Calu3 (cell line): ENCODE results near the gene KNG1. TPM values are rescaled to one million over a fixed set of nuclear protein-coding genes. Genes with fewer than 3 reads are reported as not detected.

Source experiments
- BruUV-seq: library from RNA; stranded (reverse); fragments of 400-500 nt; replicated peaks from 2 replicates; lab custom pipeline; 2021; lab: Mats Ljungman, UMichigan
- CTCF ChIA-PET: fragments of 300-600 bp; sonication (Branson Sonifier 250); formaldehyde crosslinking; loops from one replicate; lab custom pipeline; 2022; ENCODE audit warnings: antibody characterized with exemption; lab: Charles Lee
- DNase-seq: peaks from one replicate; pipeline ENCODE4 v3.0.0; 2022
- H3K27ac Mint-ChIP-seq: one replicate; pipeline ENCODE4 v1.8.0; 2022; ENCODE audit warnings: mixed read lengths; ENCODE audit not compliant: unreplicated experiment
- H3K27me3 Mint-ChIP-seq: one replicate; pipeline ENCODE4 v1.8.0; 2022; ENCODE audit warnings: mixed read lengths; ENCODE audit not compliant: unreplicated experiment
- H3K36me3 Mint-ChIP-seq: one replicate; pipeline ENCODE4 v1.8.0; 2022; ENCODE audit warnings: mild to moderate bottlenecking, moderate library complexity, mixed read lengths; ENCODE audit not compliant: insufficient read depth, unreplicated experiment
- H3K4me1 Mint-ChIP-seq: one replicate; pipeline ENCODE4 v1.8.0; 2022; ENCODE audit warnings: mild to moderate bottlenecking, low read depth, mixed read lengths; ENCODE audit not compliant: unreplicated experiment
- H3K4me3 Mint-ChIP-seq: one replicate; pipeline ENCODE4 v1.8.0; 2022; ENCODE audit warnings: mild to moderate bottlenecking, low read depth, moderate library complexity, mixed read lengths; ENCODE audit not compliant: unreplicated experiment
- H3K9me3 Mint-ChIP-seq: one replicate; pipeline ENCODE4 v1.8.0; 2022; ENCODE audit warnings: low read depth, mixed read lengths; ENCODE audit not compliant: unreplicated experiment
- CTCF ChIP-seq: fragments of 200-600 bp; IDR thresholded peaks from one replicate; pipeline ENCODE4 v1.8.0; 2022; ENCODE audit warnings: antibody characterized with exemption; ENCODE audit not compliant: unreplicated experiment
- intact Hi-C: fragments of 100-400 bp; cut with micrococcal nuclease; formaldehyde crosslinking; loops from one replicate; pipeline ENCODE4 v1.10.0; 2022; ENCODE audit not compliant: unreplicated experiment
- total RNA-seq: library from RNA; stranded (reverse); gene quantifications from 2 replicates; pipeline ENCODE4 v1.2.3, GENCODE V29; 2022

The KNG1 gene
- total RNA-seq, 1 experiment from 2014 or later: not detected

- peaks cover 97% of the 10 kb centered on the region for H3K36me3 Mint-ChIP-seq
These were observed 69.8 kb downstream of the KNG1 start for GRCh38 chr3:186786922-186787321.

GRCh38 chr3:186787642-186788481 lies 70.7 kb downstream of the KNG1 start:
- CTCF ChIA-PET: no interaction called here
- no TSS peak for BruUV-seq

More at GRCh38 chr3:186786922-186787321, 69.8 kb downstream of the KNG1 start:
- no peak for TF ChIP-seq CTCF
- DNase-seq: no peak
- H3K4me1 Mint-ChIP-seq: peaks cover 51% of the 10 kb centered on the region
- no TSS peak for BruUV-seq
- CTCF ChIA-PET: no interaction called here
- intact Hi-C loops: loop anchor here (10.0 kb wide), 1 partner anchor 172 kb away; the partner anchor contains the start of gene AHSG
- peak overlapping the region; percentile 98 for H3K27ac Mint-ChIP-seq
- no peaks in the 10 kb centered on the region for H3K9me3 Mint-ChIP-seq
- peak overlapping the region; percentile 81 for H3K4me3 Mint-ChIP-seq
- peaks cover 17% of the 10 kb centered on the region for H3K27me3 Mint-ChIP-seq

GRCh38 chr3:186788482-186789370 lies 71.6 kb downstream of the KNG1 start:
- no TSS peak for BruUV-seq
- H3K4me1 Mint-ChIP-seq: peaks cover 45% of the 10 kb centered on the region
- H3K9me3 Mint-ChIP-seq: no peaks in the 10 kb centered on the region
- peak overlapping the region; percentile 98 for H3K27ac Mint-ChIP-seq
- peaks cover 9% of the 10 kb centered on the region for H3K27me3 Mint-ChIP-seq
- peaks cover 96% of the 10 kb centered on the region for H3K36me3 Mint-ChIP-seq
- TF ChIP-seq CTCF: no peak
- no peak for DNase-seq
- H3K4me3 Mint-ChIP-seq: peak overlapping the region; percentile 81
- intact Hi-C loops: loop anchor here (10.0 kb wide), 1 partner anchor 174 kb away; the partner anchor contains the start of gene AHSG
- CTCF ChIA-PET: interaction anchor here (1.1 kb wide), 1 partner anchor 39 kb away, joined by 3 read pairs; no protein-coding TSS in a partner anchor

More at GRCh38 chr3:186787642-186788481, 70.7 kb downstream of the KNG1 start:
- intact Hi-C loops: loop anchor here (10.0 kb wide), 1 partner anchor 173 kb away; the partner anchor contains the start of gene AHSG
- TF ChIP-seq CTCF: no peak
- no peak for DNase-seq
- Mint-ChIP-seq H3K36me3 (peaks cover 96% of the 10 kb centered on the region), H3K27me3 (peaks cover 17% of the 10 kb centered on the region), H3K4me1 (peaks cover 51% of the 10 kb centered on the region), H3K27ac (peak overlapping the region; percentile 98), H3K4me3 (peak overlapping the region; percentile 81), H3K9me3 (no peaks in the 10 kb centered on the region)
